ENCODE measurements around the gene THBS2. TPM values are rescaled to one million over a fixed set of nuclear protein-coding genes. Genes with fewer than 3 reads are reported as not detected.
"Not testable (repeated sequence)": the region's sequence is repeated elsewhere in the genome, so short reads cannot be mapped to it uniquely, and the experiment has no call there.

THBS2 gene
- total RNA-seq, 2 experiments from 2014 or later: not detected

- TF ChIP-seq CTCF (IDR thresholded peaks at IDR 0.05): no peak
- Mint-ChIP-seq H3K27ac (no peak overlapping the region), H3K36me3 (ENCODE audit: low read depth) (no peaks in the 10 kb centered on the region), H3K4me1 (ENCODE audit: low read depth) (no peaks in the 10 kb centered on the region), H3K27me3 (no peaks in the 10 kb centered on the region), H3K9me3 (no peaks in the 10 kb centered on the region), H3K4me3 (no peak overlapping the region)
- ChIA-PET POLR2A (no interaction called here), CTCF (no interaction called here)
- ATAC-seq: no peak
- DNase-seq: no peak
- intact Hi-C loops (cut with micrococcal nuclease): no loop called here
Measured at GRCh38 chr6:169274781-169275180, 21.1 kb upstream of the THBS2 start.

DNA sequence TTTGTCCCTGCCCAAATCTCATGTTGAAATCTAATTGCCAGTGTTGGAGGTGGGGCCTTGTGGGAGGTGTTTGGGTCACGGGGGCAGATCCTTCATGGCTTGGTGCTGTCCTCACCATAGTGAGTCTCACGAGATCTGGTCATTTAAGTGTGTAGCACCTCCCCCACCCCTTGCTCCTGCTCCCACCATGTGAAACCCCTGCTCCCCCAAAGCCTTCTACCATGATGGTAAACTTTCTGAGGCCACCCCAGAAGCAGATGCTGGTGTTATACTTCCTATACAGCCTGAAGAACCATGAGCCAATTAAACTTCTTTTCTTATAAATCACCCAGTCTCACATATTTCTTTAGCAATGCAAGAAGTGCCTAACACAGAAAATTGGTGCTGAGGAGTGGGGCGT lies 19.9 kb upstream of the THBS2 start:
- intact Hi-C loops (cut with micrococcal nuclease): no loop called here
- no peaks in the 10 kb centered on the region for H3K36me3 Mint-ChIP-seq (ENCODE audit: low read depth)
- no peaks in the 10 kb centered on the region for H3K27me3 Mint-ChIP-seq
- ChIA-PET POLR2A (no interaction called here), CTCF (no interaction called here)
- TF ChIP-seq CTCF (IDR thresholded peaks at IDR 0.05): no peak
- ATAC-seq (no peak), DNase-seq (no peak)
- no peaks in the 10 kb centered on the region for H3K4me1 Mint-ChIP-seq (ENCODE audit: low read depth)
- no peak overlapping the region for H3K27ac Mint-ChIP-seq
- H3K4me3 Mint-ChIP-seq: no peak overlapping the region
- no peaks in the 10 kb centered on the region for H3K9me3 Mint-ChIP-seq

DNA sequence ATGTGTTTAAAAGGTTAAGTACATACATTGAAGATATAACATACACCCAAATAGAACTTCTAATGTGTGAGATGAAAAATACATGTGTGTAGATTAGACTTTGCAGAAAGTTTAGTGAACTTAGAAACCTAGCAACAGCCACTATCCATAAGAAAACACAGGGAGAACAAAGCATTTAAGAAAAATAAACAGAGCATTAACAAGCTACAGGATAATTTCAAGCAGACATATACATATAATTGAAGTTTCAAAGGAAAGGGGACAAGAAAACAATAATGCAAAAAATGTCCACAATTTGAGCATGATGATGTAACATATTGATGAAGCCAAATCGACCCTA lies 18.2 kb upstream of the THBS2 start:
- Mint-ChIP-seq H3K27me3 (no peaks in the 10 kb centered on the region), H3K4me3 (no peak overlapping the region), H3K36me3 (ENCODE audit: low read depth) (no peaks in the 10 kb centered on the region), H3K27ac (no peak overlapping the region), H3K9me3 (no peaks in the 10 kb centered on the region), H3K4me1 (ENCODE audit: low read depth) (no peaks in the 10 kb centered on the region)
- ATAC-seq: no peak
- no peak for DNase-seq
- ChIA-PET CTCF (no interaction called here), POLR2A (no interaction called here)
- no peak for TF ChIP-seq CTCF (IDR thresholded peaks at IDR 0.05)
- intact Hi-C loops (cut with micrococcal nuclease): no loop called here

DNA sequence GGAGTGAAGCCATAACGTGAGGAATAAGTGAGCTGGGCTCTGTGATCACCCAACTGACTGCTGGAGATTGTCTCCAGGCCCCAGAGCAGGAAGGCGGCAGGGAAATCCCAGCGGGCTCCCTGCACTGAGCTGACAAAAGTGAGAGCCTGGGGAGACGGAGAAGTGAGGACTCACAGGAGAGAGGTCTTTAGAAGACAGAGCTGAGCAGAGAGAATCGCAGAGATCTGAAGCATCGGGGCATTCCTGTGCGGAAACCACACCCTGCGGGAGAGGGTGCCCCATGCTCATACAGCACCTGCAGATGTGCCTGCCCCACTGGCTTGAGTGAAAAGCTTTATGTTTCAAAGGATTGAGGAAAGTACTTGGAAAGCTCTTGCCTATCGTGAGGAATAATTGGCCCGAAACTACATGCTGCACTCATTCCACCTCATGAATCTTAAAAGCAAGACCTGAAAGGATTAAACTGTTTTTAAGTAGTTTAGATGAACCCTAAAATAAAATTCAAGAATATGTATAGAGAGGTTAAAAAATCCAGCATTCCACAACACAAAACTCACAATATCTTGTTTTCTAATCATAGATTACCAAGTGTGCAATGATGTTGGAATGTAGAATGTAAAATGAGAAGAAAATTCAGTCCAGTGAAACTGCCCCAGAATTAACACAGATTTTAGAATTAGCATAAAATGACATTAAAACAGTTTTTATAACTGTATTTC lies 17.7 kb upstream of the THBS2 start:
- ChIA-PET POLR2A (no interaction called here), CTCF (no interaction called here)
- Mint-ChIP-seq H3K4me1 (ENCODE audit: low read depth) (no peaks in the 10 kb centered on the region), H3K36me3 (ENCODE audit: low read depth) (no peaks in the 10 kb centered on the region), H3K9me3 (no peaks in the 10 kb centered on the region), H3K27ac (no peak overlapping the region), H3K27me3 (no peaks in the 10 kb centered on the region), H3K4me3 (no peak overlapping the region)
- no peak for TF ChIP-seq CTCF (IDR thresholded peaks at IDR 0.05)
- intact Hi-C loops (cut with micrococcal nuclease): no loop called here
- ATAC-seq: no peak
- no peak for DNase-seq

- H3K4me1 Mint-ChIP-seq (ENCODE audit: low read depth); CTCF ChIA-PET; DNase-seq: not testable (repeated sequence)
Measured at GRCh38 chr6:169270077-169270380, 16.4 kb upstream of the THBS2 start.

More at GRCh38 chr6:169270077-169270380, 16.4 kb upstream of the THBS2 start:
- H3K36me3 Mint-ChIP-seq (ENCODE audit: low read depth); H3K4me3 Mint-ChIP-seq; H3K27me3 Mint-ChIP-seq; intact Hi-C loops (cut with micrococcal nuclease); H3K9me3 Mint-ChIP-seq; POLR2A ChIA-PET; H3K27ac Mint-ChIP-seq; ATAC-seq: not testable (repeated sequence)
